ENCODE measurements around the gene SHMT1. TPM values are rescaled to one million over a fixed set of nuclear protein-coding genes. Genes with fewer than 3 reads are reported as not detected.

The SHMT1 gene
- total RNA-seq = 11.7 TPM in 2 replicates

GRCh38 chr17:18363101-18364049 lies at the start of gene SHMT1:
Gene SHMT1, minus strand, starts transcription at chr17:18363550. Its CDS starts 7,569 bp downstream, at chr17:18355981.

GRCh38 chr17:18377437-18378204 lies 14.3 kb upstream of the SHMT1 start, which contains the start of gene EVPLL:
Gene EVPLL, plus strand, starts transcription at chr17:18377778. Its CDS starts 3,160 bp downstream, at chr17:18380938.

GRCh38 chr17:18314731-18315561 lies 48.4 kb downstream of the SHMT1 start, which contains the start of the genes SMCR8 and TOP3A:
Gene SMCR8, plus strand, starts transcription at chr17:18315293. Its CDS starts 497 bp downstream, at chr17:18315790.
Gene TOP3A, minus strand, starts transcription at chr17:18314994. Its CDS starts 216 bp downstream, at chr17:18314778.

Small RNA genes lying within 50 kb of the gene (small RNA-seq; reads per million reads assigned to genes)
- gene AL353997.5 = not detected

Other genes starting within 250 kb of the SHMT1 start
- 161 and 162 TPM in 2 replicates for gene ALKBH5, start 179.7 kb downstream of the SHMT1 start, total RNA-seq
- 64.6 and 71.6 TPM in 2 replicates for gene LLGL1, start 137.9 kb downstream of the SHMT1 start, total RNA-seq
- gene FLII, start 104.8 kb downstream of the SHMT1 start, total RNA-seq = 291 and 322 TPM in 2 replicates
- 15.3 and 16.4 TPM in 2 replicates for gene MIEF2, start 102.9 kb downstream of the SHMT1 start, total RNA-seq
- 40.8 and 43.2 TPM in 2 replicates for gene TOP3A, start 48.6 kb downstream of the SHMT1 start, total RNA-seq
- gene SMCR8, start 48.3 kb downstream of the SHMT1 start, total RNA-seq = 24.8 and 28.1 TPM in 2 replicates
- not detected in 2 replicates for gene EVPLL, start 14.2 kb upstream of the SHMT1 start, total RNA-seq
- gene LGALS9C, start 113.2 kb upstream of the SHMT1 start, total RNA-seq = 0.49 TPM in 1 of 2 replicates, not detected in the other